Tibial nerve (tissue), 4 donors: ENCODE data around the gene PPP1R18. TPM values are rescaled to one million over a fixed set of nuclear protein-coding genes. Genes with fewer than 3 reads are reported as not detected.

Experiments used
- DNase-seq, 2 donors: peaks; one replicate each; pipeline ENCODE4 v3.0.0-alpha.2; 2019; ENCODE audit warnings: low spot score in 2 of 2
- H3K27ac ChIP-seq, 4 donors: fragments of 200-600 bp; sonication (generic) in 3 of 4; one replicate each; pipeline ENCODE4 v1.5.1; 2017 to 2019; ENCODE audit warnings: mild to moderate bottlenecking in 1 of 4
- H3K27me3 ChIP-seq, 2 donors: fragments of 200-600 bp; sonication (generic) in 1 of 2; one replicate each; pipeline versions ENCODE4 v1.5.1 to v1.6.0; 2017 to 2019
- H3K36me3 ChIP-seq, 3 donors: fragments of 200-600 bp; sonication (generic); one replicate each; pipeline ENCODE4 v1.5.1; 2018 to 2019
- H3K4me1 ChIP-seq, 4 donors: fragments of 200-600 bp; sonication (generic) in 3 of 4; one replicate each; pipeline ENCODE4 v1.5.1; 2017 to 2019
- H3K4me3 ChIP-seq, 4 donors: fragments of 200-600 bp; sonication (generic) in 3 of 4; one replicate each; pipeline ENCODE4 v1.5.1; 2017 to 2019; ENCODE audit warnings: mild to moderate bottlenecking in 1 of 4, moderate library complexity in 1 of 4
- H3K9me3 ChIP-seq, 4 donors: fragments of 200-600 bp; sonication (generic) in 3 of 4; one replicate each; pipeline ENCODE4 v1.5.1; 2017 to 2019
- EP300 ChIP-seq, 2 donors: sonication (generic); formaldehyde crosslinking; IDR thresholded peaks; one replicate each; pipeline ENCODE4 v1.6.1; 2017; ENCODE audit warnings: antibody characterized with exemption in 2 of 2, mild to moderate bottlenecking in 1 of 2
- POLR2A ChIP-seq, 2 donors: fragments of 450-650 bp; IDR thresholded peaks; one replicate each; pipeline ENCODE4 v1.6.1; 2017; ENCODE audit warnings: antibody characterized with exemption in 2 of 2, mild to moderate bottlenecking in 2 of 2, moderate library complexity in 2 of 2
- WGBS, 2 donors: methylation state at CpG; one replicate each; pipeline ENCODE4 v1.1.5; 2018; 5-methylcytosine and 5-hydroxymethylcytosine counted together
- total RNA-seq, 4 donors: library from RNA; depleted of rRNA; stranded (reverse); fragments of >200 nt; gene quantifications; one replicate each; pipeline ENCODE4 v1.1.0, GENCODE V29; 2016
- TF ChIP-seq, protein P1 (sequence below), 5 experiments: fragments of 200-600 bp in 3 of 5; fragments of 450-650 bp in 2 of 5; sonication (generic) in 3 of 5; IDR thresholded peaks; one replicate each; pipeline ENCODE4 v1.5.1; 2016 to 2019; ENCODE audit warnings: antibody characterized with exemption in 5 of 5, mild to moderate bottlenecking in 3 of 5, moderate library complexity in 2 of 5

PPP1R18 gene
- total RNA-seq, 4 donors from 2014 or later = 26.6 to 48.0 (median 35.5) TPM

DNA sequence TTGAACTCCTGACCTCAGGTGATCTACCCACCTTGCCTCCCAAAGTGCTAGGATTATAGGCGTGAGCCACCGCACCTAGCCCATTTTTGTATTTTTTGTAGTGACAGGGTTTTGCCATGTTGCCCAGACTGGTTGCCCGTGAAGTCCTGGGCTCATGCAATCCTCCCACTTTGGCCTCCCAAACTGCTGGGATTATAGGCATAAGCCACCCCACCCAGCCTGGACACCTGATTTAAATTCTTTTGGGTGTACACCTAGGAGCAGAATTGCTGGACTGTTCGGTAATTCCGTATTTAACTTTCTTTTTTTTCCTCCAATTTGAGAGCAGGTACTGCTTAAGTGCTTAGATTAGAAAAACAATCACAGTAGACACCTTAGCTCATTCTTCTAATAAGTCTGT lies 10.0 kb upstream of the PPP1R18 start:
- no peaks in the 10 kb centered on the region for H3K9me3 ChIP-seq
- H3K27ac ChIP-seq = peak overlapping the region in 1 of 4 donors; percentile 3
- no peak overlapping the region for H3K4me3 ChIP-seq
- H3K4me1 ChIP-seq = peaks cover 0 to 15% (median 2%) of the 10 kb centered on the region in 4 donors
- no peaks in the 10 kb centered on the region for H3K27me3 ChIP-seq
- 98% methylated on average over 5 of the region's 5 CpGs for WGBS, 2 donors
- TF ChIP-seq POLR2A (IDR thresholded peaks at IDR 0.05) (no peak), EP300 (IDR thresholded peaks at IDR 0.05) (no peak)
- TF ChIP-seq, protein P1, sequence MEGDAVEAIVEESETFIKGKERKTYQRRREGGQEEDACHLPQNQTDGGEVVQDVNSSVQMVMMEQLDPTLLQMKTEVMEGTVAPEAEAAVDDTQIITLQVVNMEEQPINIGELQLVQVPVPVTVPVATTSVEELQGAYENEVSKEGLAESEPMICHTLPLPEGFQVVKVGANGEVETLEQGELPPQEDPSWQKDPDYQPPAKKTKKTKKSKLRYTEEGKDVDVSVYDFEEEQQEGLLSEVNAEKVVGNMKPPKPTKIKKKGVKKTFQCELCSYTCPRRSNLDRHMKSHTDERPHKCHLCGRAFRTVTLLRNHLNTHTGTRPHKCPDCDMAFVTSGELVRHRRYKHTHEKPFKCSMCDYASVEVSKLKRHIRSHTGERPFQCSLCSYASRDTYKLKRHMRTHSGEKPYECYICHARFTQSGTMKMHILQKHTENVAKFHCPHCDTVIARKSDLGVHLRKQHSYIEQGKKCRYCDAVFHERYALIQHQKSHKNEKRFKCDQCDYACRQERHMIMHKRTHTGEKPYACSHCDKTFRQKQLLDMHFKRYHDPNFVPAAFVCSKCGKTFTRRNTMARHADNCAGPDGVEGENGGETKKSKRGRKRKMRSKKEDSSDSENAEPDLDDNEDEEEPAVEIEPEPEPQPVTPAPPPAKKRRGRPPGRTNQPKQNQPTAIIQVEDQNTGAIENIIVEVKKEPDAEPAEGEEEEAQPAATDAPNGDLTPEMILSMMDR (IDR thresholded peaks at IDR 0.05) = no peak
- peaks cover 0 to 24% (median 3%) of the 10 kb centered on the region in 3 donors for H3K36me3 ChIP-seq
- no peak for DNase-seq

DNA sequence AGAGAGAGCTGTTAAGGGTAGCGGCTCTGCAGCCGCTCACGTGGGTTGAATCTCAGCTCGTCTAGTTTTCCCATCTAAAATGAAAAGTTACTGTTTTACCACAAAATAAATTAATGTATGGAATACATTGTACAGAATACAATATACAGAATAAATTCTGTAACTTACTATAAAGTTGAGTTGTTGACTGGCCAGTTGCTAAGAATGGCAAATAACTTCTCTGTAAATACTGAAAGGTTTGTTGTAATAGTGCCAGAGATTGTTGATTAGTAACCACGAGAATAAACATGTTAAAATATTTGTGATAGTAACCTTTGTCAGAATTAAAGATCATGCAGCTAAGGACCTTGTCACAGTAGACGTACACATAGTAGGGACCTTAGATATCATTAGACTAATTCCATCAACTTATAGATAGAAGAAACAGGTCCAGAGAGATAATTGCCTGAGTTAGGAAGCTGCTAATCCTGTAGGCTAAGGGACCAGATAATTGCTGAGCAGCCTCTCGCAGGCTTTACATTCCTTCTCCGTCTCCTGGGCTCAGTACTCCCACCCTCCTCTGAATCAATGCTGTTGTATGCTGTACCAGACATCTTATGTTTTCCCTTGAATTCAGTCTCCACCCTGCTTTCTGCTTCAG lies 4.9 kb upstream of the PPP1R18 start:
- 10 to 11% methylated on average over 8 of the region's 8 CpGs for WGBS, 2 donors
- H3K27me3 ChIP-seq = no peaks in the 10 kb centered on the region
- no peaks in the 10 kb centered on the region for H3K9me3 ChIP-seq
- DNase-seq = no peak
- TF ChIP-seq EP300 (IDR thresholded peaks at IDR 0.05) (no peak), POLR2A (IDR thresholded peaks at IDR 0.05) (no peak)
- TF ChIP-seq, protein P1 (IDR thresholded peaks at IDR 0.05) = no peak
- no peaks in the 10 kb centered on the region for H3K36me3 ChIP-seq
- peak overlapping the region; percentile 40 to 99 (median 86) for H3K27ac ChIP-seq
- peaks cover 0 to 51% (median 29%) of the 10 kb centered on the region in 4 donors for H3K4me1 ChIP-seq
- peak overlapping the region; percentile 47 to 79 (median 68) for H3K4me3 ChIP-seq

DNA sequence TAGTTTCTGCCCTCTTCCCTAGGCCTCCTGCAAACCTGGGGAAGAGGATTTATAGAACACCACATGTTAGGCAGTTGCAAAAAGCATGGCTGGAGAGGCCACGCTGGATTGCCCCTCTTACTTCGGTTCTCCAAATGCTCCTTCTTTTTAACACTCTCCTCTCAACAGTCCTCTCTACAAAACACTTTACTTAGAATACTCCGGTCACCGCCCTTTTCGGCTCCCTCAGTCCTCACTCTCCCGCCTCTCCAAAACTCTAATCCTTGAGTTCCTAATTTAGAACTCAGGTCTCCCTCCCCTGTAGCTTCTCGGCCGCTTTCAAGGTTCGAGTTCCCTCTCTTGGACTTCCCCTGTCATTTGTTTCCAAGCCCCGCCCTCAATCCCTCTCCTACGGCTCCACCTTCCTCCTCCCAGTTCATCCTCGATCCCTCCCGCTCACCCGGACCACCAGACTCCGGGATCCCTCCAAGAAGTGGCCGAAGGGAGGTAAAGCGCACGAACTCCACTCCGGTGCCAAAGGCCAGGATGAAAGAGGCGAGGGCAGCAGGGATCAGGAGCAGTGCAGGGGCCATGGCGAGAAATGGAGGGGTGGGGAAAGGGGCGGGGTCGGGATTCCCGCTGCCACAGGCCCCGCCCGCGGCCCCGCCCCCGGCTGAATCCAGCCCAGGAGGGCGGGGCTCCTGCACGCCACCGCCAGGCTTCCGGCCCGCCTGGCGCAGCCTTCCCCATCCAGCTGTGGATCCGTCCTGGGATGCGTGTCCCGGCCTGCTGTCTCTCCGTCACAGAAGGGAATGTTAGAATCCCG lies 4.2 kb upstream of the PPP1R18 start, which contains the start of gene NRM:
Gene NRM (minus strand): TSS at position 582 of the 805 bp plus-strand sequence. CDS start 10 bp downstream, at position 572.
- Histone ChIP-seq H3K36me3 (no peaks in the 10 kb centered on the region), H3K9me3 (no peaks in the 10 kb centered on the region), H3K4me1 (peaks cover 0 to 56% (median 32%) of the 10 kb centered on the region in 4 donors), H3K4me3 (peak within 1 kb of the TSS; percentile 47 to 79 (median 68)), H3K27ac (peak within 1 kb of the TSS; percentile 40 to 99 (median 86)), H3K27me3 (no peaks in the 10 kb centered on the region)
- WGBS, 2 donors = 0 to 1% methylated on average over 31 of the region's 40 CpGs
- TF ChIP-seq POLR2A (IDR thresholded peaks at IDR 0.05) = peak in 1 of 2 donors; percentile 49
- peak; percentile 50 to 61 for TF ChIP-seq EP300 (IDR thresholded peaks at IDR 0.05)
- TF ChIP-seq, protein P1 (IDR thresholded peaks at IDR 0.05) = peak in 3 of 5 experiments; percentile 5 to 20 (median 9)
- DNase-seq = peak; percentile 77 to 86

DNA sequence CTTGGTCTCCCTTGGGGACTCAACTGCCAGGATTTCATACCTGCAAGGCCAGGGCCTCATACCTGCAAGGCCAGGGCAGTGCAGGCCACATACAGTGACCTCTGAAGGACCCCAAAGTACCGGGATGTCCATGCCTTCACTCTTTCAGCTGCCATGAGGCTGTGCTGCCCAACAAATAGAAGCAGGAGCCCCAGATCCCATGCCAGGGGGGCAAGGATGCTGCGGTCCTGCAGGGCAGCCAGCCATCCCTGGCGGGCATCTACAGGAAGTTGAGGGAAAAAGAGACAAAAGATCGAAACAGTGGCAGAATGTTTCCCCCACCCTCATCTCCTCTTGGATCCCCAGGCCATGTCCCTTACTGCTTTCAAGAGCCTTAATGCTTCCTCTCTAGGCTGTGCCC lies 3.5 kb upstream of the PPP1R18 start:
- H3K4me3 ChIP-seq = peak overlapping the region; percentile 47 to 79 (median 68)
- H3K9me3 ChIP-seq = no peaks in the 10 kb centered on the region
- TF ChIP-seq POLR2A (IDR thresholded peaks at IDR 0.05) = no peak
- TF ChIP-seq EP300 (IDR thresholded peaks at IDR 0.05) = no peak
- TF ChIP-seq, protein P1 (IDR thresholded peaks at IDR 0.05) = no peak
- DNase-seq = no peak
- H3K27ac ChIP-seq = peak overlapping the region; percentile 40 to 99 (median 86)
- peaks cover 0 to 56% (median 35%) of the 10 kb centered on the region in 4 donors for H3K4me1 ChIP-seq
- H3K36me3 ChIP-seq = no peaks in the 10 kb centered on the region
- H3K27me3 ChIP-seq = no peaks in the 10 kb centered on the region
- WGBS, 2 donors = 20% methylated on average over 4 of the region's 4 CpGs
